GM21529 (cell line): ENCODE data around the gene RCOR2.

Experiments used
- ATAC-seq: cut with Tn5 transposase; IDR thresholded peaks from one replicate; pipeline ENCODE4 v1.9.1; 2021; ENCODE audit not compliant: unreplicated experiment

The RCOR2 gene

DNA sequence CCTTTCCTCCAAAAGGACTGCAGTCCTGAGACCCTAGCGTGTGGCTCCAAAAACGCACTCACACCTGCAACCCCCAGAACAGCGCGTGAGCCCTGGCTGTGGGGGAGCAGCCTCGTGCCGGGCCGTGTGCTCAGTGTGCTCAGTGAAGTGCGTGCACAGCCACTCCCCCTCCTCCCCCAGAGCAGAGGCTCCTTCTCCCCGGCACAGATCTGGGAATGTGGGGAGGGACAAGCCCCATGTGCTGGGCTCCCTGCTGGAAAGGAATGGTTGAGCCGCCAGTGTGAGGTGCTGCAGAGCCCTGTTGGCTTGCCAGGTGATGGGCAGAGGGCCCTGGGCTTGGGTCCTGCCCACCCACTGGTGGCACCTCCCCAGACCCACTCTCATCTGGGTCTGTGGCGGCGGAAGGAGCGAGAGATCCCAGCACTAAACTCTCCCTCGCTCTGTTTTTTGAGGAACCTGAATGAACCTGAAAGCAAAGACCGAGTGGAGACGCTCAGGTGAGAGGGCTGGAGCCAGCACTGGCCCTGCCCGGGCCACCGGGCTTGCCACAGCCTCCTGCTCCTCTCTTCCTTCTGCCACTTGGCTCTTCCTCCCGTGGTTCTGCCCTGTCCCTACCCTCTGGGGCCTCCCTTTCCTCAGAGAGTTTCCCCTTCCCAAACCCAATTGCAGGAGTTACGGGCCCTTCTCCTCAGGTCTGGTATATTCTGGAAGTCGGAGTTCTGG lies 9.0 kb downstream of the RCOR2 start:
- no peak for ATAC-seq

DNA sequence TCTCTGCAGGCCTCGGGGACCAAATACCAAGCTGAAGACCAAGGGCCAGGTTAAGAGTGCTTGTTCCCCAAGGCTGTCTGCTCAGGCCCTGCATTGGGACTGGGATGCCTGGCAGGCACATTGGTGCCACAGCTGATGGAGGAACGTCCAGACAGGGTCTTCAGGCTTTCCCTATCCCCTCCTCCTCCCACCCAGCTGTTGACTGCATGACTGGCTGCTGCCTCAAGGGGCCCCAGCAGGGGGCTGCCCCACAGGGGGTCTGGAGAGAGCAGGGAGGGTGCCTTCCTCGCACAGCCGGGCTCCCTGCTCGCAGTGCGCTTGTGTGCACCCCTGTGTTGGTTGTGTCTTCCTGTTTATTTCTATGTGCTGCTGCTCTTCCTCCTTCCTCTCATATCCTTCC lies 9.9 kb downstream of the RCOR2 start:
- ATAC-seq = no peak

DNA sequence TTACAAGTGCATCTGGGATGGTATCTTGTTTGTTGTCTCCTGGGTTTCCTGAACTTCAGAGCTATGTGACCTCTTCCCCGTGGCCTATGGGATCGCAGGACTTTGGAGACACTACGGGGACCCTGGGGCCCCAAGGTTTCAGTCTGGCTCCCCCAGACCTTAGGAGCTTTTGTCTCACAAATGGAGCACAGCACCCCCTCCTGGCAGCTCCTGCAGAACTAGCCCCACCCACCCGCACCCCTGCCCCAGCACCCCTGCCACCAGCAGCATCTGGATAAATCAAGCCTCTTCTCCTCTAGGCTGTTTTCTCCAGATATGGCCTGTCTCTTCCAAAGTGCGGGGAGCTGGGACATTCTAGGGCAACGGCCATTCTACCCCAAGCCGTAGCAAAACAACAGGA lies 10.4 kb downstream of the RCOR2 start:
- no peak for ATAC-seq

DNA sequence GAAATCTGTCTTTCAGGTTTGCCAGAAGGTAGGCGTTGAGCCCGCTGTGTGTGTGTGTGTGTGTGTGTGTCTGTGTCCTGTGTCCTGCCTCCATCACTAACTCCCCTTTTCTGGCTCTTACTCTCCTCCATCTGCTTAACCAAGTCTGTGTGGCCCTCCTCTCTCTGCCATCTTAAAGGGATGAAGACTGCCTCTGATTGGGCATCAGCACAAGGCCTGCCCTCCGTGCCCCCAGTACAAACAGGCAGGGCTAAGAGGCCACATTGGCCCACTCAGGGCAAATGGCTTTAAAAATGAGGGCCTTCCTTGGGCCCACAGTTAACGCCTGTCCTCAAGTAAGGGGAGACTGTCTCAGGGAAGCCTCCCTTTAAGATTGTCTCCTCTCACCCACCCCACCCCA lies 10.9 kb downstream of the RCOR2 start:
- ATAC-seq = no peak

DNA sequence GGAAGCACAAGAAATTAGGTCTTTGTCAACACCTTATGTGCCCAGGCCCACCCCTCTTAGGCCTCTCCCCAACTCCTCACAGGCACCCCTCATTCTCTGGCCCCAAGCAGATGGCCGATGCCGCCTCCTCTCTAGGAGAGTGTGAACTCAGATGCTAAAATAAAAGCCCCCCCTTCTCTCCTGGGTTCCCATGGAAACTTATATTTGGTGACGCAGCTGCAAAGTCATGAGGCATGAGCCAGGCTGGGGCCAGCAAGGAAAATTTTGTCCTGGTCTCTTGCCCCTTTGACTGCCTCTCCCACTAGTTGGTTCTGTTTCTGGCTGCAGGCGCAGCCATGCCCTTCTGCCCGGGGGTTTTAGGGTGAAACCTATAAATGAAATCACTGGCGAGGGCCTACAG lies 11.8 kb downstream of the RCOR2 start:
- ATAC-seq = no peak

DNA sequence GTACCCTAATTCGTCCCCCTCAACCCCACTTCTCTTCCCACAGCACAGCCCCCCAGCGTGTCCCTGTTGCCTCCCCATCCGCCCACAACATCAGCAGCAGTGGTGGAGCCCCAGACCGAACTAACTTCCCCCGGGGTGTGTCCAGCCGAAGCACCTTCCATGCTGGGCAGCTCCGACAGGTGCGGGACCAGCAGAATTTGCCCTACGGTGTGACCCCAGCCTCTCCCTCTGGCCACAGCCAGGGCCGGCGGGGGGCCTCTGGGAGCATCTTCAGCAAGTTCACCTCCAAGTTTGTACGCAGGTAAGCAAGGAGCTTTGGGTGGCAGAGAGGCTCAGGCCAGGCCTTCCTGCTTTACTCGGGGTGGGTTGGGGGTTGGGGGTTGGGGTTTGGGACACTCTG lies 12.2 kb downstream of the RCOR2 start:
- ATAC-seq = no peak

DNA sequence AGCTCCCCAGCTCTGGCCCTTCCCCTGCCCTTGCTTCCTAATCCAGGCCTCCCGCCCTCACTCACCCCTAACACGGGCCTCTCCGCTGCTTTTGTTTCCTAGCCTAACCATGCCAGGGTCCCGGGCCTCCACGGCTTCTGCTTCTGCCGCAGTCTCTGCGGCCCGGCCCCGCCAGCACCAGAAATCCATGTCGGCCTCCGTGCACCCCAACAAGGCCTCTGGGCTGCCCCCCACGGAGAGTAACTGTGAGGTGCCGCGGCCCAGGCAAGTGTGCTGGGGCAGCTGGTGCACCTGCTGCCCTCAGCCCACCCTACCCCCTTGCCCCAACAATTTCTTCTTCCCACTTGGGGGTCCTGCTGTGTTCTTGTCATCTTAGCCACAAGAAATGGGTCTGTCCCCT lies 13.1 kb downstream of the RCOR2 start:
- ATAC-seq = no peak

DNA sequence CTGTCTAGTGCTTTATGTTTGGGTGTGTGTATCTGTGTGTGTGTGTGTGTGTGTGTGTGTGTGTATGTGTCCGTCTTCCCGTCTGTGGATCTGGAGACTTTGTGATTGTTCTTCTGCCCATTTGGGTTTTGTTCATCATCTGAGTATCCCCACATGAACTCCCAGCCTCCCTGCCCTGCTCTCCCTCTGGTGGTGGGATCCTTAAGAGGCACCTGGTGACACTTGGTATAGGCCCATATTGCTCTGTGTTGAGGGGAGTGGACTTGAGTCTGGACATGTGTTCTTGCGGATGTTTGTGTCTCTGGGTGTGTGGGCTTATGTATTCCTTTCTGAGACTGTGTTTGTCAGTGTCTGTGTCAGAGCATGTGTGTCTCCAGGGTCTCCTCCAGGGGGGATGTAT lies 15.3 kb downstream of the RCOR2 start:
- ATAC-seq = no peak

DNA sequence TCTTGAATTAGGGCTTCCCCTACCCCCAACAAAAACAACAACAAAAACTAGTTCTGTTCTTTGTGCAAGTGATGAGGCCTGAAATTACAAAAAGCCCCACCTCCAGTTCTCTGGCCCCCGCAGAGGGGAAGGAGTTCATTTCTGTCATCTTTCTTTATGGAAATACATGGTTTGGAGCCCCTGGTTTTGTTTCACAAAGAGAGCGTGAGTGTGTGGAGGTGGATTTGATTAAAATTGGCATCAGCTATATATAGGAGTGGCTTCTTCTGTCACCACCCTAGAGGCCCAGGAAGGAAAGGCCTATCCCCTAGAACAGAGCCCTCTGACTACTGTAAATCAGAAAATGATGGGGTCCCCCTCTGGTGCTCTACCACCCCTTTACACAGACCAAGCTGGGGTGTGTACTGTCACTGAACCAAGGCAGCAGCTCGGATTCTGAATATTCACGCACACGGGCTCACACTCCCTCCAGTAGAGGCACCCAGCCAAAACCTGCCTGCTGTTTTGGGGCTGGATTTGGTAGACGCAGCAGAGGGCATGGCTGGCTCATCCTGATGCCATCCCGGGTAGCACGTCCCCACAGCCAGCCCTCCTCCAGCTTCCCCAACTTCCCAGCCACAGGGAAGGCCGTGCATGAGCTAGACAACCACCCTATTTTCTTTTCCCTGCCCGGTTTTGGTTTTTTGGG lies 19.4 kb downstream of the RCOR2 start:
- ATAC-seq = no peak

DNA sequence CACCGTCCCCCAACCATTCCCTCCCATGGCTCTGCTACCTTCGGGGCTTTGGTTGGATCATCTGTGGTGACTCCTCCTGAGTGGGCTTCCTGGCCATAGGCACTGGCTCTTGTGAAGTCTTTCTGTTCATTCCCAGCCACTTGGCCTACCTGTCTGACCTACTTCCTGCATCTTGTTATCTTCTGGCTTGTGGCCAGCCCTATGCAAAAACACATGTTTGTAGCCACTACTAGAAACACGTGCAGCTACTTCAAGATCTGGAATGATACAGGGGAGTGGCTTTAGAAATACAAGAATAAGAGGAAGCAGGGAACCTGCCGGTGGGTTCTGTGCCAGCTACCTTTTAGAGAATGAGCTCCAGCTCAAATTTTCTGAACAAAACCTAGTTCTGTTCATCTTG lies 20.9 kb downstream of the RCOR2 start:
- ATAC-seq = no peak

DNA sequence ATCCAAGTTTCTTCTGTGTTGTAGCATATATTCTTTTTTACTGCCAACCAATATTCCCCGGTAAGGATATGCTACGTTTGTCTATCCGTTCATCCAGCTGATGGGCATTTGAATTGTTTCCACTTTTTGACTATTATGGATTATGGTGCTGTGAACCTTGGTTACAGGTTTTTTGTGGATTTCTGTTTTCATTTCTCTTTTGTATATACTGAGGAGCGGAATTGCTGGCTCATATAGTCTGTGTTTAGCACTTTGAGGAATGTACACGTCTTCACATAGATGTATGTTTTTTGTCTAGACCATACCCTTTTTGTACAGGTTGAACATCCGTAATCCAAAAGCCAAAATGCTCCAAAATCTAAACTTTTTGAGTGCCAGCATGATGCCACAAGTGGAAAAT lies 23.6 kb downstream of the RCOR2 start:
- ATAC-seq = no peak

DNA sequence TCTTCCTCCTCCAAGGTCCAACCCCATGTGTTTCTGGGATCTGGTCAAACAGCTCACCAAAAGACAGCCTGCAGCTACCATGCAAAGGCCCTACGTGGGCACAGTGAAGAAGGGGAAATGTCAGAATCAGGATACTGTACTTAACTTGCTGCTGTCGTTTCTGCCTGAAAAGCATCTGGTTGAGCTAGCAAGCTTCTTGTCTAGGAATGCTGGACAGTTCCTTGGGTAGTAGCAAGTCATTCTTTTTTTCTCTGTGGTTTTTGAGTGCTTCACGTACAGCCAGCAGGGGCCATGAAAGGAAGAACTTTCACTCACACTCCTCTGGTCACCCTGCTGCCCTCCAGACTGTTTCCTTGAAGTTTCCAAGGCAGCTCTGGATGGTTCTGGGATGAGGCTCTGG lies 24.7 kb downstream of the RCOR2 start:
- ATAC-seq = no peak

DNA sequence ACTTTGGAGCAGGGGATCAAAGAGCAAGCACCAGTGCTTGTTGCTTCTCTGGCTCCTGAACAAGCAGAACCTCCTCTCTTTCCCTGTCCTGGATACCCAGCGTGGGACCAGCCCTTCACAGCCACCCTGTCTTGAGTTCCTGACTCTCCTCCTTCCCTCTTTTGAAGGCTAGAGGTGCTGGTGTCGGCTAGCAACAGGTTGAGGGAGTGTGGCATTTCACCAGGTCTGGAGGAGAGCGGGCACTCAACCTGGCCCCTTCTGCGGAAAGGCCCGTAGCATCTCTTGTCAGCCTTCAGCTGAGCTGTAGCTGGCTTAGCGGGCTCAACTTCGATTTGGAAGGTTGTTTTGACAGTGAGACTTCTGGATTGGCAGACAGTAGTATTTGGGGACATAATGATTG lies 26.6 kb downstream of the RCOR2 start:
- no peak for ATAC-seq

DNA sequence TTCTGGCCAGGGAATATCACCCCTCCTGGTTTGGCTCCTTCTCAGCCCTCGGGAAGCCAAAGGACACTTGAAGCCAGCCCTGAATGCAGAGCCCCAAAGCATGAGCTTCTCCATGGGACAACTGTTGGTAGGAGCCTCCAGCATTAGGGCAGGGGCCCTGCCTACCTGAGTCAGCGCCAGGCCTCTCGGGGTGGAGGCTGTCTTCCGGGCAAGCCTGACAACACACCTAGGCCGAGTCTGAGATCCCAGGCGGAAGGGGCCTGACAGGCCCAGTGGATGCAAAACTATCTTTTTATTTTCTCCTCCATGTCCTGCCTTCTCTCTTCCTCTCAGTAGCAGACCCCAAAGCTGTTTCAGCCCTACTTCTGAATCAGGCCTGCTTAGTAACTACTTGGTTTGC lies 27.6 kb downstream of the RCOR2 start:
- ATAC-seq = no peak

DNA sequence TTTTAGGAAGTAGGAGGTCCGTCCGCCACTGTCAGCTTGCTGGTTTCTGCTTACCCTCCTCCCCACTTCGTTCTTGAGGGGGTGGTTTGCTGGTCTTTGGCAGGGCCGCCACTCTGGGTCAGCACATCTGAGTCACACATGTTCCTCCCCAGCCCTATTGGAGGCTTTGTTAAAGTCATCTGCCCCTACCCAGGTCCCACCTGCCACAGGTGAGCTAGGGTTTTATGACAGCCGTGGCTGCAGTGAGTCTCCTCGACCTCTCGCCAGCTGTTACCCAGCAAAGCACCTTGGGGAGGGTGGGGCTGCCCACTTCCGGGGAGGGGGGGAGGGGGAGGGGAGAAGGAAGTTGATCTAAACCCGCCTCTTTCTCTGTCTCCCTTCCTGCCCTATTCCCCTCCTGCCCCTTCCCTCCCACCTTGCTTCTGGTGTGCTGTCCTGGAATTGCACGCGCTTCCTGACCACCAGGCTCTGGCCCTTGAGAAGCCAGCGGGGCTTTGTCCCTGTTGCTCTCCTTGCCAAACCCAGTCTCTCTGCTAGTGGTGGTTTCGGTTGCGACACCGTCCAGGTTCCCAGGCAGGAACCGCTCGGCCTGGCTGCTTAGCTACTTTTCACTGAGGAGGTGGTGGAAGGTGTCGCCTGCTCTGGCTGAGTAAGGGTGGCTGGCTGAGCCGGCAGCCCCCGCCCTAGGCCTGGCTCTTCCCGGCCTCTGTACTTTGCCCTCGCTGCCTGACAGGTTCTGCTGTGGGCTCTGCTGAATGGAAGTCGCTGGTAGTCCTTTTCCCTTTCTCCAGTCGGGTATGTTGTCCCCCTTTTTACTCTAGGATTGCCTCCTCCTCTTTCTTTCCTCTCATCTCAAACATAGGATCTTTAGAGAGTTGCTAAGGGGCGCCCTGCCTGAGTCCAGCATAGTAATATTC lies 28.5 kb downstream of the RCOR2 start:
- peak; percentile 68 for ATAC-seq

DNA sequence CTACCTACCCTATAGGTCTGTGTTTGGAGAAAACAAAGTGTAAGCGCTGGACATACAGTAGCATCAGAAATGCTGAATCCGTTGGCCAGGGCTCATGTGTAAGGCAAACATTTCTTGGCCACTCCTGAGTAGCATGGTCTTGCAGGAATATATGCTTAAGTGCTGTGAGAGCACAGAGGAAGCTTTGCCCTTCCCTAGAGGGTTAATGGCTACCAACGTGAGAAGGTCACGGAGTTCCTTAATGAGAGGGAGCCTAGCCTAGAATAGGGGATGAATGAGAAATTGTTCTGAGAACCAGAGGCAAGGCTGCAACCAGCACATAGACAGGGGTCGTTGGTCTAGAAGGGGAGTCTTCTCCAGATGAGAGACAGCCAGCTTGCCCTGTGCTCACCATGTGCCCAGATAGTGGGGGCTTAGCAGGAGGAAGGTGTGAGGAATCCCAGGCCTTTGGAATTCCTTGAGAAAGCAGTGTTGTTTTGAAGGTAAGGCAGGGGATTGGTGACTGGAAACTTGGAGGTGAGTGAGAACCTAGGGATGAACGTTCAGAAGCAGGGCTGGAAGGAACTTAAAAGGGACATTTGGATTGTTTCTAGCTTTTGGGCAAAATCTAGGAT lies 29.5 kb downstream of the RCOR2 start:
- no peak for ATAC-seq

DNA sequence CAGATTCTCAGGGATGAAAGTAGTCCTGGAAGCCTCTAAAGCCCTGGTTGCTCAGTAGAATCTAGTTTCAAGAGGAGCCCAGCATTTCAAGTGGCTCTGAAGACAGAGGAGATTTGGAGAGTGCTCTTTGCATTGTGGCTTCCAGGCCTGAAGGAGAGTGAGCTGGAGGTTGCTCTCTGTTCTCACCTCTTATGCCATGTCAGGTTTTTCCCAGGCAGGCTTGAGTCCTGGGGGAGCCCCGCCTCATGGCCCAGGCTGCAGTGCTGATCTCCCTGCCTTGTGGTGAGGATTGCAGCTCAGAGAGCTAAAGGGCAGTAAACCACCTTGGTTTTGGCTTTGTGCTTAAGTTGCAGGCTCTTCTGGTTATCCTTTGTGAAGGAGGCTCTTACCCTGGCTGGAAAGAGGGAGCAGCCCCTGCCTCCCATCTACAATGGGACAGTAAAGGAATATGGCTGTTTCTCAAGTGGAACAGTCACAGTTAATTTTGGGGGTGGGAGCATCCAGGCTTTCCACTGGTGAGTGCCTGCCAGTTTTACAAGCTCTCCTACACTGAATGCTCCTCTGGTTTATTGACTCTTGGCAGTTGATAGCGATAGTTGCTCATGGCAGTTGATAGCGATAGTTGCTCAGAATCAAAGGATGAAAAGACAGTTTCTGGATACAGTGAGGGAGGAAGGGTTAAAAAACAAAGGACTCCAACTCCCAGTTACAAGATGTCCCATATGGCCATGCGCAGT lies 32.6 kb downstream of the RCOR2 start:
- no peak for ATAC-seq

DNA sequence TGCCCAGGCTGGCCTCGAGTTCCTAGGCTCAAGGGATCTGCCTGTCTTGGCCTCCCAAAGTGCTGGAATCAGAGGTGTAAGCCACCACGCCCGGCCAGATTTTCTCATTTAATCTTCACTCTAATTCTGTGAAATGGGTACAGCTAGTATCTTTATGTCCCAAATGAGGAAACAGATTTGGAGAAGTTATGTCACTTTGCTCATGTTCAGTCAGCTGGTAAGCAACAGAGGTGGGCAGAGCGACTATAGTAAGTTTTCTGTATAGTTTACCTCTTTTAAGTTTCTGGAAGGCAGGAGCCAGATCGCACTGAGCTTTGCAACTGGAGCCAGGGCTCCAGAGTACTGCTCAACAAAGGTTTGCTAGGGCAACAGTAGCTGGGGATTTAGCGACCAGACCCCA lies 33.2 kb downstream of the RCOR2 start:
- ATAC-seq = no peak

DNA sequence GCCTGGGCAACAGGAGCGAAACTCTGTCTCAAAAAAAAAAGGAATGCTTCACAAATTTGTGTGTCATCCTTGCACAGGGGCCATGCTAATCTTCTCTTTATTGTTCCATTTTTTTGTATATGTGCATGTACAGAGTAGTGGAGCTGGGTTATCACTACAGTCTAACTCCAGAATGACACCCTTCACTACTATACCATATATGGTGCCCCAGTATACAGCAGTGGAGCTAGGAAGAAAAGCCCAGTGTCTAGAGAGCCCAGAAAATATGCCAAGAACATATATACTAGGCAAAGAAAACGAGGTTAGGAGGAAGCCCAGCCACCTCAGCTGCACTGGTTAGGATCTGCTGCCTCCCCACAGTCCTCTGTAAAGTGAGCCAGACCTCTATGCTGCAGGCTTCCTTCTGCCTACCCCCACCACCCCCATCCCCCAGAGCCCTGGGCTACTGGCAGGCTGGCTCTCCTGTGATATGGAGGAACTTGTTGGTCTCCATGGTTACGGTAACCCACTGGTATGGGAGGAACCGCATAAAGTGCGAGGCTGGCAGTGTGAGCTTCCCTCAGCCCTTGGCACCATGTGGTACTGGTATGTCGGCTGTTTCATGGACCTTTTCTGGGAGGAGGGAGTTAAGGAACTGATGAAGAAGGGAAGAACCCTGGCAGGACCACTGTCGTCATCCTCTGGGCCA lies 34.3 kb downstream of the RCOR2 start:
- ATAC-seq = no peak

DNA sequence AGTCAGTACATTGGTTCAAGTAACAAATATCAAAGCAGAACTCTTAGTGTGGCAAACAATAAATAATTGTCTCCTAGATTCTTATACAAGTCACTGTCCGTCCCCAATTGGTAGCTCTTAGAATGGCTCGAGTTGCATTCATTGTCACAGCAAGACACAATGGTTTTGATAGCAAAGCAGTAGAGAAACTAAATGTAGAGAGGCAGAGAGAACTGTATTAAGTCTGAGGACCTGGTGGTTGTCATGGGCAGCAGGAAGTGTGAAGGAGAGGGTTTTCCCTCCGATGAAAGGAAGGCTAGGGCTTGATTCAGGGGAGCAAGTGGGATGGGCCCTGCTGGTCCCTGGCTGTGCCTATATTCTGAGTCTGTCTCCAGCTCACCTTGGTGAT lies 36.6 kb downstream of the RCOR2 start:
- ATAC-seq = no peak
